Measurements from ENCODE around the gene GP2. TPM values are rescaled to one million over a fixed set of nuclear protein-coding genes. Genes with fewer than 3 reads are reported as not detected.

Gene GP2
- total RNA-seq = not detected in 2 replicates
- long read RNA-seq = 0 reads

GRCh38 chr16:20327444-20328041, at the start of gene GP2:
Gene GP2 (minus strand): TSS chr16:20327513. CDS start chr16:20326431, 1,082 bp downstream.
- H3K27ac Mint-ChIP-seq (ENCODE audit: unreplicated experiment) = no peak within 1 kb of the TSS
- DNase-seq (ENCODE audit: extremely low spot score, unreplicated experiment) = no peak
- H3K4me1 Mint-ChIP-seq (ENCODE audit: unreplicated experiment) = no peaks in the 10 kb centered on the region
- H3K4me3 Mint-ChIP-seq (ENCODE audit: unreplicated experiment) = no peak within 1 kb of the TSS
- TF ChIP-seq CTCF (IDR thresholded peaks at IDR 0.05) = no peak
- H3K27me3 Mint-ChIP-seq (ENCODE audit: unreplicated experiment) = no peaks in the 10 kb centered on the region
- peaks cover 10% of the 10 kb centered on the region for H3K9me3 Mint-ChIP-seq (ENCODE audit: unreplicated experiment)
- H3K36me3 Mint-ChIP-seq (ENCODE audit: unreplicated experiment) = no peaks in the 10 kb centered on the region

- Mint-ChIP-seq H3K36me3 (ENCODE audit: unreplicated experiment) (no peaks in the 10 kb centered on the region), H3K9me3 (ENCODE audit: unreplicated experiment) (peaks cover 1% of the 10 kb centered on the region), H3K4me1 (ENCODE audit: unreplicated experiment) (no peaks in the 10 kb centered on the region), H3K4me3 (ENCODE audit: unreplicated experiment) (no peak overlapping the region), H3K27me3 (ENCODE audit: unreplicated experiment) (no peaks in the 10 kb centered on the region), H3K27ac (ENCODE audit: unreplicated experiment) (no peak overlapping the region)
- TF ChIP-seq CTCF (IDR thresholded peaks at IDR 0.05) = no peak
- DNase-seq (ENCODE audit: extremely low spot score, unreplicated experiment) = no peak
Observed at GRCh38 chr16:20372701-20373100, 45.4 kb upstream of the GP2 start.

GRCh38 chr16:20369452-20370054, 42.2 kb upstream of the GP2 start:
- H3K9me3 Mint-ChIP-seq (ENCODE audit: unreplicated experiment) = peaks cover 6% of the 10 kb centered on the region
- no peaks in the 10 kb centered on the region for H3K36me3 Mint-ChIP-seq (ENCODE audit: unreplicated experiment)
- no peak for DNase-seq (ENCODE audit: extremely low spot score, unreplicated experiment)
- no peaks in the 10 kb centered on the region for H3K4me1 Mint-ChIP-seq (ENCODE audit: unreplicated experiment)
- TF ChIP-seq CTCF (IDR thresholded peaks at IDR 0.05) = no peak
- H3K27ac Mint-ChIP-seq (ENCODE audit: unreplicated experiment) = no peak overlapping the region
- no peak overlapping the region for H3K4me3 Mint-ChIP-seq (ENCODE audit: unreplicated experiment)
- H3K27me3 Mint-ChIP-seq (ENCODE audit: unreplicated experiment) = no peaks in the 10 kb centered on the region

GRCh38 chr16:20364051-20364450, 36.7 kb upstream of the GP2 start:
- Mint-ChIP-seq H3K9me3 (ENCODE audit: unreplicated experiment) (peaks cover 6% of the 10 kb centered on the region), H3K4me1 (ENCODE audit: unreplicated experiment) (no peaks in the 10 kb centered on the region), H3K36me3 (ENCODE audit: unreplicated experiment) (no peaks in the 10 kb centered on the region), H3K4me3 (ENCODE audit: unreplicated experiment) (no peak overlapping the region), H3K27ac (ENCODE audit: unreplicated experiment) (no peak overlapping the region), H3K27me3 (ENCODE audit: unreplicated experiment) (no peaks in the 10 kb centered on the region)
- TF ChIP-seq CTCF (IDR thresholded peaks at IDR 0.05) = no peak
- DNase-seq (ENCODE audit: extremely low spot score, unreplicated experiment) = no peak

- no peak for TF ChIP-seq CTCF (IDR thresholded peaks at IDR 0.05)
- H3K27me3 Mint-ChIP-seq (ENCODE audit: unreplicated experiment) = no peaks in the 10 kb centered on the region
- H3K9me3 Mint-ChIP-seq (ENCODE audit: unreplicated experiment) = peaks cover 6% of the 10 kb centered on the region
Observed at GRCh38 chr16:20363191-20363590, 35.9 kb upstream of the GP2 start.

More at GRCh38 chr16:20363191-20363590, 35.9 kb upstream of the GP2 start:
- Mint-ChIP-seq H3K36me3 (ENCODE audit: unreplicated experiment) (no peaks in the 10 kb centered on the region), H3K4me1 (ENCODE audit: unreplicated experiment) (no peaks in the 10 kb centered on the region), H3K4me3 (ENCODE audit: unreplicated experiment) (no peak overlapping the region), H3K27ac (ENCODE audit: unreplicated experiment) (no peak overlapping the region)
- no peak for DNase-seq (ENCODE audit: extremely low spot score, unreplicated experiment)
